Erythroblast (primary cell): ENCODE results near the gene GARIN5A.

Experiments
- GATA1 ChIP-seq: IDR thresholded peaks from 2 replicates; pipeline ENCODE4 v1.6.1; 2011; ENCODE audit warnings: low read depth, mild to moderate bottlenecking, control low read depth, low read length, moderate library complexity
- POLR2A ChIP-seq: IDR thresholded peaks from 2 replicates; pipeline ENCODE4 v1.6.1; 2011; ENCODE audit warnings: mild to moderate bottlenecking, low read length

- no peak for TF ChIP-seq POLR2A
- TF ChIP-seq GATA1: no peak
Measured at GRCh38 chr19:50431343-50432220, 45.1 kb downstream of the GARIN5A start.
